GM21619 (cell line): ENCODE results near the gene EFCAB12.
"Not testable (repeated sequence)": the region's sequence is repeated elsewhere in the genome, so short reads cannot be mapped to it uniquely, and the experiment has no call there.

ENCODE experiments used
- ATAC-seq: cut with Tn5 transposase; IDR thresholded peaks from one replicate; pipeline ENCODE4 v1.9.1; 2021; ENCODE audit not compliant: unreplicated experiment

EFCAB12 gene

GRCh38 chr3:129399145-129399894, 29.1 kb downstream of the EFCAB12 start:
- peak; percentile 83 for ATAC-seq

- peak; percentile 15 for ATAC-seq
Measured at GRCh38 chr3:129398803-129399144, 29.7 kb downstream of the EFCAB12 start.

- not testable (repeated sequence) for ATAC-seq
Measured at GRCh38 chr3:129393760-129394564, 34.5 kb downstream of the EFCAB12 start.

- no peak for ATAC-seq
Measured at GRCh38 chr3:129393271-129393670, 35.2 kb downstream of the EFCAB12 start.

GRCh38 chr3:129392106-129392887, 36.1 kb downstream of the EFCAB12 start:
- not testable (repeated sequence) for ATAC-seq

- ATAC-seq, result not testable (repeated sequence)
Measured at GRCh38 chr3:129391583-129391982, 36.9 kb downstream of the EFCAB12 start.

GRCh38 chr3:129389572-129389937, 38.9 kb downstream of the EFCAB12 start:
- ATAC-seq, result no peak

- not testable (repeated sequence) for ATAC-seq
Measured at GRCh38 chr3:129388791-129389571, 39.5 kb downstream of the EFCAB12 start.

GRCh38 chr3:129387487-129387886, 40.9 kb downstream of the EFCAB12 start:
- no peak for ATAC-seq

- ATAC-seq, result no peak
Measured at GRCh38 chr3:129386984-129387383, 41.5 kb downstream of the EFCAB12 start.

- not testable (repeated sequence) for ATAC-seq
Measured at GRCh38 chr3:129385507-129385906, 42.9 kb downstream of the EFCAB12 start.

- no peak for ATAC-seq
Measured at GRCh38 chr3:129384594-129385323, 43.7 kb downstream of the EFCAB12 start.

GRCh38 chr3:129384103-129384502, 44.3 kb downstream of the EFCAB12 start:
- ATAC-seq, result not testable (repeated sequence)

GRCh38 chr3:129383292-129383860, 45.1 kb downstream of the EFCAB12 start:
- ATAC-seq, result peak; percentile 88

- ATAC-seq, result no peak
Measured at GRCh38 chr3:129382366-129382765, 46.1 kb downstream of the EFCAB12 start.

GRCh38 chr3:129379582-129380358, 48.7 kb downstream of the EFCAB12 start:
- ATAC-seq, result no peak

GRCh38 chr3:129378949-129379348, 49.5 kb downstream of the EFCAB12 start:
- no peak for ATAC-seq

GRCh38 chr3:129377615-129378014, 50.8 kb downstream of the EFCAB12 start:
- no peak for ATAC-seq

GRCh38 chr3:129375099-129375498, 53.3 kb downstream of the EFCAB12 start:
- no peak for ATAC-seq
